GM18867 (cell line): ENCODE results near the gene UBASH3B.
A peak's percentile ranks its signal among the peaks of the same experiment; 100 is the strongest.
"Not testable (repeated sequence)": the region's sequence is repeated elsewhere in the genome, so short reads cannot be mapped to it uniquely, and the experiment has no call there.

Experiments used
- ATAC-seq: cut with Tn5 transposase; IDR thresholded peaks from one replicate; pipeline ENCODE4 v1.9.1; 2021; ENCODE audit warnings: mild to moderate bottlenecking, moderate library complexity; ENCODE audit not compliant: unreplicated experiment

The UBASH3B gene

GRCh38 chr11:122804796-122805195, 149.3 kb downstream of the UBASH3B start:
- ATAC-seq = no peak

- ATAC-seq = no peak
Observed at GRCh38 chr11:122807731-122808477, 152.4 kb downstream of the UBASH3B start.

- peak; percentile 85 for ATAC-seq
Observed at GRCh38 chr11:122808478-122808869, 153.0 kb downstream of the UBASH3B start.

GRCh38 chr11:122809866-122810265, 154.3 kb downstream of the UBASH3B start:
- ATAC-seq = no peak

GRCh38 chr11:122811721-122812120, 156.2 kb downstream of the UBASH3B start:
- no peak for ATAC-seq

GRCh38 chr11:122812638-122813037, 157.1 kb downstream of the UBASH3B start:
- no peak for ATAC-seq

- ATAC-seq = no peak
Observed at GRCh38 chr11:122813176-122813893, 157.8 kb downstream of the UBASH3B start.

- no peak for ATAC-seq
Observed at GRCh38 chr11:122813894-122814270, 158.4 kb downstream of the UBASH3B start.

- no peak for ATAC-seq
Observed at GRCh38 chr11:122814401-122814800, 158.9 kb downstream of the UBASH3B start.

- no peak for ATAC-seq
Observed at GRCh38 chr11:122815900-122816299, 160.4 kb downstream of the UBASH3B start.

- no peak for ATAC-seq
Observed at GRCh38 chr11:122816761-122817520, 161.4 kb downstream of the UBASH3B start.

- ATAC-seq = no peak
Observed at GRCh38 chr11:122820158-122820557, 164.6 kb downstream of the UBASH3B start.

- ATAC-seq = no peak
Observed at GRCh38 chr11:122821169-122821568, 165.6 kb downstream of the UBASH3B start.

GRCh38 chr11:122822241-122822640, 166.7 kb downstream of the UBASH3B start:
- ATAC-seq = no peak

GRCh38 chr11:122823564-122823963, 168.0 kb downstream of the UBASH3B start:
- no peak for ATAC-seq

- ATAC-seq = not testable (repeated sequence)
Observed at GRCh38 chr11:122829371-122829770, 173.8 kb downstream of the UBASH3B start.

- not testable (repeated sequence) for ATAC-seq
Observed at GRCh38 chr11:122832297-122832696, 176.8 kb downstream of the UBASH3B start.

- no peak for ATAC-seq
Observed at GRCh38 chr11:122832721-122833470, 177.4 kb downstream of the UBASH3B start.

- no peak for ATAC-seq
Observed at GRCh38 chr11:122833846-122834464, 178.4 kb downstream of the UBASH3B start.

GRCh38 chr11:122836916-122837315, 181.4 kb downstream of the UBASH3B start:
- ATAC-seq = no peak
